HUES6 (cell line): ENCODE data around the gene PRICKLE2.

Experiments used
- H3K27ac ChIP-seq: 2 replicates; pipeline ENCODE4 v1.7.0; 2013; ENCODE audit warnings: low read depth, mild to moderate bottlenecking, low read length, inconsistent platforms
- H3K27me3 ChIP-seq: 2 replicates; pipeline ENCODE4 v1.6.1; 2013; ENCODE audit warnings: low read length; ENCODE audit not compliant: control insufficient read depth, insufficient read depth
- H3K36me3 ChIP-seq: 2 replicates; pipeline ENCODE4 v1.6.1; 2013; ENCODE audit warnings: low read length; ENCODE audit not compliant: control insufficient read depth, insufficient read depth
- H3K4me1 ChIP-seq: 2 replicates; pipeline ENCODE4 v1.6.1; 2013; ENCODE audit warnings: low read length; ENCODE audit not compliant: control insufficient read depth, insufficient read depth
- H3K4me3 ChIP-seq: 2 replicates; pipeline ENCODE4 v1.5.1; 2013; ENCODE audit warnings: low read depth, low read length
- H3K9ac ChIP-seq: one replicate; pipeline ENCODE4 v1.6.1; 2013; ENCODE audit warnings: mild to moderate bottlenecking, low read length
- H3K9me3 ChIP-seq: 2 replicates; pipeline ENCODE4 v1.6.1; 2013; ENCODE audit warnings: low read depth, low read length; ENCODE audit not compliant: control insufficient read depth, insufficient read depth

Gene PRICKLE2

DNA sequence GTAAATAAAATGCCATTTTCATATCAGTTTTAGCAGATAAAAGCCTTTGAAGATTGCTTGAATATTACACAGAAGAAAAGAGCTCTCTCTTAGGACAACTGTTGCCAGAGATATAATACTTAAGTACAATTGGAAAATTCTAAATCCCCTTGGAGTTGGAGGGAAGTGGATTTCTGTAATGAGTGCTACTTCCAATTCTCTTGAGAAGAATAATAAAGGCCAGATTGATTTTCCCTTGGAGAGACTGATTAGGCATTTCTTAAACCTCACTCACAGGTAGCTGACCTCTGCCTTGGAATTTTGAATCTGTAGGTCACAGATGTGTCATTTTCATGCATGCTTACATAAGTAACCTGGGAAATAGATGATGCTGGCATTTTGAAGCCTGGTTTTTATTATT lies 172.1 kb downstream of the PRICKLE2 start:
- Histone ChIP-seq H3K4me1 (peaks cover 20% of the 10 kb centered on the region), H3K9me3 (no peaks in the 10 kb centered on the region), H3K9ac (no peak overlapping the region), H3K4me3 (no peak overlapping the region), H3K36me3 (no peaks in the 10 kb centered on the region), H3K27ac (no peak overlapping the region), H3K27me3 (no peaks in the 10 kb centered on the region)

GRCh38 chr3:64049832-64050231 lies 175.4 kb downstream of the PRICKLE2 start:
- H3K27ac ChIP-seq: no peak overlapping the region
- no peaks in the 10 kb centered on the region for H3K9me3 ChIP-seq
- no peaks in the 10 kb centered on the region for H3K27me3 ChIP-seq
- peaks cover 26% of the 10 kb centered on the region for H3K4me1 ChIP-seq
- no peak overlapping the region for H3K4me3 ChIP-seq
- H3K36me3 ChIP-seq: no peaks in the 10 kb centered on the region
- no peak overlapping the region for H3K9ac ChIP-seq

GRCh38 chr3:64049136-64049535 lies 176.1 kb downstream of the PRICKLE2 start:
- peaks cover 26% of the 10 kb centered on the region for H3K4me1 ChIP-seq
- H3K27ac ChIP-seq: no peak overlapping the region
- no peaks in the 10 kb centered on the region for H3K9me3 ChIP-seq
- no peak overlapping the region for H3K4me3 ChIP-seq
- no peaks in the 10 kb centered on the region for H3K36me3 ChIP-seq
- no peaks in the 10 kb centered on the region for H3K27me3 ChIP-seq
- no peak overlapping the region for H3K9ac ChIP-seq

DNA sequence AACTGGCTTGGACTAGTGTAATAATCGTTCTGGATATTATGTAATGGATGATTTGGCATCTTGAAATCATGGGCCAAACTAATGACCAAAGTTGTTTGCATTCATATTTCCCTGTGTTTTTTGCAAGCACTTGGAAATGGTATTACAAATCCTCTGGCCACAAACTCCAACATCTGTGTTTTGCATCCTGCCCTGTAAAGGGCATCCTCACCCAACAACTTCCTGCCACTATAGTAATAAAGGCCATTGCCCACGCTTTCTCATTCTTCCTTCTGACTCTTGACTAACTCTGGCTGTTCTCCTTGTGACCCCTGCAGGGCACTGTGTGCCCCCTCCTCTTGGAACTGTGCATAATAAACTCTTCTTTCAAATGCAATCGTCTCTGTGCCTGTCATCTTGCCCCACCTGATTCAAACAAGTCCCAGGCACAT lies 176.6 kb downstream of the PRICKLE2 start:
- Histone ChIP-seq H3K27me3 (no peaks in the 10 kb centered on the region), H3K27ac (no peak overlapping the region), H3K4me3 (no peak overlapping the region), H3K9ac (no peak overlapping the region), H3K4me1 (peaks cover 26% of the 10 kb centered on the region), H3K36me3 (no peaks in the 10 kb centered on the region), H3K9me3 (no peaks in the 10 kb centered on the region)

- Histone ChIP-seq H3K9ac (no peak overlapping the region), H3K4me1 (peaks cover 26% of the 10 kb centered on the region), H3K4me3 (no peak overlapping the region), H3K9me3 (no peaks in the 10 kb centered on the region), H3K27ac (no peak overlapping the region), H3K36me3 (no peaks in the 10 kb centered on the region), H3K27me3 (no peaks in the 10 kb centered on the region)
These were observed 177.5 kb downstream of the PRICKLE2 start for GRCh38 chr3:64047787-64048186.

DNA sequence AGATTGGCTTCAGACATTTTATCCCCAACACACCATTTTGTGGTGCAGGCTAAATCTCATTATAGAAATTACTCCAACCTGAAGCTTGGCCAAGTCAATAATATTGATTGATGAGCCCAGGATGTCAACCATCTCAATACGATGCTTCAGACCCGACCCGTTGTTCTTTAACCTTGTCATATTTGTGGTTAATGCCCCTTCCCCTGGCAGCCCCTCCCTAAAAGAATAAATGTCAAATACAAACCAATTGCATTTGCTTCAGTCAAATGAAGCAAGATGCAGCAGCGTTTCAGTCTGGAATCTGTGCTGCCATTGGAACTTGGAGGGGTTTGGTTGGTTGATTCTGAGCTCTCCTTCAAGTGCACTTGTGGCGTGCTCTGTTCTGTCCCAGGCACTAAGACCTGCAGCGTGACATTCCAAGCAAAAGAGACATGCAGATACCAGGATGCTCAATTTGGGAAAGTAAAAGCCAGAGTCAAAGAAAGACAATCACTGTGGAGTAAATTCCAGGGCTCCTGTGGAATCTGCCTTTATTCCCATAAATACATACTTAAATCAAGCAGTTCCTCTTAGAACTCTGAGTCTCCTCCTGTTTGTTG lies 178.2 kb downstream of the PRICKLE2 start:
- peaks cover 26% of the 10 kb centered on the region for H3K4me1 ChIP-seq
- no peak overlapping the region for H3K27ac ChIP-seq
- H3K4me3 ChIP-seq: no peak overlapping the region
- H3K9ac ChIP-seq: no peak overlapping the region
- no peaks in the 10 kb centered on the region for H3K36me3 ChIP-seq
- no peaks in the 10 kb centered on the region for H3K9me3 ChIP-seq
- no peaks in the 10 kb centered on the region for H3K27me3 ChIP-seq

DNA sequence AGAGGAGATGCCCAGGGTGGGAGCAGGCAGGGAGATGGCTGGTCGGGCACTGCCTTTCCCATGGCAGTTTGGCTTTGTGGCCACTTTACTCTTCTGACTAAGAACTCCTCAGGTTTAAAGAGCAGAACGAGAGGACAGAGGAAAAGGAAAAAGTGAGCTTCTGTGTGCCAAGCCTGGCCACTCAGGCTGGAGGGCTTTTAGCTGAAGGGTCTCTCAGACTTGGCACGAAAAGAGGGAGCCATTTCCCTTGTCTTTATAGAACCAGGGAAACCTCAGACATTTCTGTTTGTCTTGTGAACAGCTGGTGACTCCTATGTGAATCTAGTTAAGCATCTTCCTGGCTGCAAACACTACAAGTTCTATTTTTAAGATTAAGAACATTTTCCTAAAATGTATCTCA lies 178.7 kb downstream of the PRICKLE2 start:
- Histone ChIP-seq H3K27me3 (no peaks in the 10 kb centered on the region), H3K9me3 (no peaks in the 10 kb centered on the region), H3K4me1 (peaks cover 26% of the 10 kb centered on the region), H3K36me3 (no peaks in the 10 kb centered on the region), H3K9ac (no peak overlapping the region), H3K4me3 (no peak overlapping the region), H3K27ac (no peak overlapping the region)

GRCh38 chr3:64042952-64043351 lies 182.3 kb downstream of the PRICKLE2 start:
- no peaks in the 10 kb centered on the region for H3K36me3 ChIP-seq
- no peak overlapping the region for H3K27ac ChIP-seq
- H3K4me1 ChIP-seq: peaks cover 4% of the 10 kb centered on the region
- no peaks in the 10 kb centered on the region for H3K27me3 ChIP-seq
- H3K4me3 ChIP-seq: no peak overlapping the region
- no peaks in the 10 kb centered on the region for H3K9me3 ChIP-seq
- no peak overlapping the region for H3K9ac ChIP-seq
